GM21423 (cell line): Measurements from ENCODE around the gene HIF1A.
"Not testable (repeated sequence)": the region's sequence is repeated elsewhere in the genome, so short reads cannot be mapped to it uniquely, and the experiment has no call there.

Experiments used
- ATAC-seq: cut with Tn5 transposase; IDR thresholded peaks from one replicate; pipeline ENCODE4 v1.9.1; 2021; ENCODE audit warnings: mild to moderate bottlenecking, moderate library complexity; ENCODE audit not compliant: unreplicated experiment

HIF1A gene

DNA sequence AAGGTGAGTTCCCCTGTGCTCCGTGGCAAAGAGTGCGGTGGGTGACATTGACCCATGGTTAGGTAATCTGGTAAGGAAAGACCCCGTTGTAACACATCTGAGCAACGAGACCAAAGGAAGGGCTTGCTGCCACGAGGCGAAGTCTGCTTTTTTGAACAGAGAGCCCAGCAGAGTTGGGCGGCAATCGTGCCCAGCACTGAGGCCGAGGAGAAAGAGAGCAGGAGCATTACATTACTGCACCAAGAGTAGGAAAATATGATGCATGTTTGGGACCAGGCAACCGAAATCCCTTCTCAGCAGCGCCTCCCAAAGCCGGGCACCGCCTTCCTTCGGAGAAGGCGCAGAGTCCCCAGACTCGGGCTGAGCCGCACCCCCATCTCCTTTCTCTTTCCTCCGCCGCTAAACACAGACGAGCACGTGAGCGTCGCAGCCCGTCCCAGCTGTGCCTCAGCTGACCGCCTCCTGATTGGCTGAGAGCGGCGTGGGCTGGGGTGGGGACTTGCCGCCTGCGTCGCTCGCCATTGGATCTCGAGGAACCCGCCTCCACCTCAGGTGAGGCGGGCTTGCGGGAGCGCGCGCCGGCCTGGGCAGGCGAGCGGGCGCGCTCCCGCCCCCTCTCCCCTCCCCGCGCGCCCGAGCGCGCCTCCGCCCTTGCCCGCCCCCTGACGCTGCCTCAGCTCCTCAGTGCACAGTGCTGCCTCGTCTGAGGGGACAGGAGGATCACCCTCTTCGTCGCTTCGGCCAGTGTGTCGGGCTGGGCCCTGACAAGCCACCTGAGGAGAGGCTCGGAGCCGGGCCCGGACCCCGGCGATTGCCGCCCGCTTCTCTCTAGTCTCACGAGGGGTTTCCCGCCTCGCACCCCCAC is at the start of gene HIF1A:
Gene HIF1A (plus strand): TSS at position 684 of the 865 bp plus-strand sequence. CDS start 292 bp downstream, outside the sequence.
- ATAC-seq = peak; percentile 90

DNA sequence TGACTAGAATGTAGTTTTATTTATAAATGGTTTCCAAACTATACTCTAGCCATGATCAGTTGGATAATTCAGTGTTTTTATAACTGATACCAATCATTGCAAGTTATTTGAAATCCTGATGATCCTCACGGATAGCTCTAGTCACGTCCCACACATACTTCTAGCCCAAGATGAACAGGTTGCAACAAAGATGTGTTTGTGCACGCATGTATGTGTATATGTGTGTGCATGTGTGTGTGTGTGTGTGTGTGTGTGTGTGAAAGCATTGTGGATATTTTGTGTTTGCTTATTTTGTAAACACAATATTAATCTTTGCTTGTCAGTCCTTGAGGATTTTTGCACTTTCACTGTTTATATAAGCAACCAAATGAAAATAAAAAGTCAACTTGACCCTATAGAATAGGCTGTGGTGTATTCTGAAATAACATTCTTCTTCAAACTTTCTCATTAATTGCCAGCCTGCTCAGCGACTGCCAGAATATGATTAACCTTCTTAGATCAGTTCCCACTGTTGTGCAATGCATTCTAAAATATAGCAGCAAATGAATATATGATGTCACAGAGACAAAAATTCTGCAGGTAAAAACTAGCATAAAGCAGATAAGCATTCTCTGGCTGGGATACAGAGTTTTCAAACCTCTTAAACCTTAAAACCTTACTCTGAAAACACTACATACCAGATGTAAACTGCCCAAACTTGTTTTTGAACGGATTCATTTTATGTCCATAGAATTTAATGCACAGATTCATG is 48.8 kb upstream of the HIF1A start:
- ATAC-seq = no peak

DNA sequence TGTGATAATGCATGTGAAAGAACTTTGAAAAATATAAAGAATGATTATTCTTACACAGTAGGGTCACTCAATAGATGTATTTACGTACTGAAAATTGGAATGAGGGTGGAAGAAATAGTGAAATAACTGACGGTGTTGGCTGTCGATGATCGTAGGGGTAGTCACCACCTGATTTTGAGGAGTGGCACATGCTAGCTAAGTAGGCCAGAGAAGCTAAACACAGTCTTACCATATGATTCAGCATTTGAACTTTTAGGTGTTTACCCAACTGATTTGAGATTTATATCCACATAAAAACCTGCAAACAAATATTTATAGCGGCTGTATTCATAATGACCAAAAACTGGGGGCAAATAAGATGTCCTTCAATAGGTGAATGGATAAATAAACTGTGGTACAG is 47.6 kb upstream of the HIF1A start:
- ATAC-seq = no peak

DNA sequence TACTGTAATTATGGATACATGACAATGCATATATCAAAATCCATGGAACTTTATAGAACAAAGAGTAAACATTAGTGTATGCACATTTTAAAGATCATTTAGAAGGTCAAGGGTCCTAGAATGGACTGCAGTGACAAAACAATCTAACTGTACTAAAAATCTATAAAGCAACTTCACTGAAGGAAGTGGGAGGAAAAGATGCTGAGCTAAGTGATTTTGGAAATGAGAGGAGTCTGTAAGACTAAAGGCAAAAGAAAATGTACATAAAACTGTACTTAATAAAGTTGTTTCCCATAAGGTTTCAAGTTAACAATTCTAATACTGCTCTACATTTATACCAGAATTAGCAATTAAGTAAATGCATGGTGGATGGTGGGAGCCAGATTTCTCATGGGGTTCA is 46.9 kb upstream of the HIF1A start:
- no peak for ATAC-seq

DNA sequence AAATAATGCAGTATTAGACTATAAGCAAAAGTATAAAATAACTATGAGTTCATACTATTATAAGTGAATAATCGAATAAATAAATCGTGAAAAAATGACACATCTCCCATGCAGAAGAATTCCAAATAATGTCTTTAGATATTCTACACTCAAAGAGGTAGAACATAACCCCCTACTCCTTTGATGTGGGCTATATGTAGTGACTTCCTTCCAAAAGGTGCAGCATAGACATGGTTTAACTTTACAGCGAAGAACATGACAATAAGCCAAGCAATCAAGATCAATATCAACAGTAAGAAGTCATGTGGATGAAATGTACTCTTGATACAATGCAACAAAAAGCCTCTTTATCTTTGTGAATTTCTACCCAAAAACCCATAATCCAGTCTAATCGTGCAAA is 46.0 kb upstream of the HIF1A start:
- ATAC-seq = no peak

DNA sequence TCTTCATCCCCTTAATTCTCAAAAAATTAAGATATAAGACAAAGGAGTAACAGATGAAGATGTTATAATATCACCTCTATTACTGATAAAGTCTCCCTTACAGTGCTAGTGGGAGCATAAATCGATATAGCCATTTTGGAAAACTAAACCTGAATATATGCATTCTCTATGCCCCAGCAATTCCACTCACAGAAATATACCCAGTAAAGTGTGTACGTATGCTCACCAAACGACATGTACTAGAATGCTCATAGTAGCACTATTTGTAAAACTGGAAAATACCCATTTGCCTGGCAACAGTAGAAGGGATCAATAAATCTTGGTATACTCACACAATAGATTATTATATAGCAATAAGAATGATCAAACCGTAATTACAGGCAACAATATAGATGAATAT is 44.0 kb upstream of the HIF1A start:
- no peak for ATAC-seq

DNA sequence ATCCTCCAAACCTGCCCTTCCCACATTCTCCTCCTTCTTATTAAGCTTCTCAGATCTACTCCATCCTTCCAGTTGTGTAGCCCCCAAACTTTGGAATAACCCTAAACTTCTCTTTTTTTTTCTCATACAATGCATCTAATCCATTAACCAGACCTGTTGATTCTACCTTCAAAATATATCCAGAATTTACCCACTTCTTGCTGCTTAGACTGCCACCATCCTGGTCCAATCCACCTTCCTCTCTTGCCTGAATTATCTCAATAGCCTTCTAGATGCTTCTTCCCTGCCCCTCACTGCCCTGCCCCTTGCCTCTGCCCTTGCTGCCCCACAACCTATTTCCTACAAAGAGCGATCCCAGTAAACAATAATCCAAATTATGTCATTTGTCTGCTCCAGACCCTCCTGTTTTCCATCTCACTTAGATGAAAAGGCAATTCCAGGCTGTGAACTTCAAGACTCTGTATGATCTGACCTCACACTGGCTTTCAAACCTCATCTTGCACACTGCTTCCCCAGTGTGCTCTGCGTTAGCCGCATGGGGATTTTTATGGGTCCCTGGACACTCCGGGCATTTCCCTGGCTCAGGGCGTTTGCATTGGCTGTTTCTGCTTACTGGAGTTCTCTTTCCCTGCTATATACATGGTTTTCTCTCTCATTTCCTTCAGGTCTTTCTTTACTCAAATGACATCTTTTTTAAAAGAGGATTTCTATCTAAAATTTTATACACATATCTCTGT is 42.6 kb upstream of the HIF1A start:
- ATAC-seq = no peak

DNA sequence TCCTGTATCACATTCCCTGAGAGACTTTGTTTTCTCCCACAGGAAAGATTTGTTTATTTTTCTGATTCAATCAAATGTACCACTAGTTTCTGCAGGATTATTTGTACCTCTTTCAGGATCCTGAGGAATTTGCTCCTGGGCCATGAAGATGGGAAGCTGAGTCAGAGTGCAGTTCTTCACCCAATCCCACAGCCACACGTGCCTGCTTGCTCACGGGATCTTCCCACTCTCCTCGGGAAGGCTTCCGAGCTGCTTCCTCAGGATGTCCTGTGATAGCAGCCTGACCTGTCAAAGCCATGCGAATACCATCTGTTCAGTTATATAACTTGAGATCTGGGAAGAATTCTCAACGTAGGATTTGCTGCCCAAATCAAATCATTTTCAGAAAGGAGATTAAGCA is 41.8 kb upstream of the HIF1A start:
- ATAC-seq = no peak

DNA sequence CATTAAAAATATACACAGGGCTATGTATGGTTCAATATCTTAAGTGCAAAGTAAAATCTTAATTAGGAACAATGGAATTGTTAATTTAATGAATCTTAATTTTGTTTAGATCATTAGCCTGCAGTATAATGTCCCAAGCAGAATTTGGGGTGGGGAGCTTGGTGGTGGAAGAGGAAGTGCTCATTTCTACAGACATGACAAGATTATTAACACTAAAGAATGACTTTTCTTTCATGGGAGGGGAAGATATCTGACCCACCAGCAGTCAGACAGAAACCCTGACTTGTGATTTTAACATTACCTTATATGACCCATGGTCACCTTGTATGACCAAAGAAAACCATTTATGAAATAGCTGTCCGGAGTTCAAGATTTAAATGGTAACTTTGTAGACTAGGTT is 41.3 kb upstream of the HIF1A start:
- no peak for ATAC-seq

DNA sequence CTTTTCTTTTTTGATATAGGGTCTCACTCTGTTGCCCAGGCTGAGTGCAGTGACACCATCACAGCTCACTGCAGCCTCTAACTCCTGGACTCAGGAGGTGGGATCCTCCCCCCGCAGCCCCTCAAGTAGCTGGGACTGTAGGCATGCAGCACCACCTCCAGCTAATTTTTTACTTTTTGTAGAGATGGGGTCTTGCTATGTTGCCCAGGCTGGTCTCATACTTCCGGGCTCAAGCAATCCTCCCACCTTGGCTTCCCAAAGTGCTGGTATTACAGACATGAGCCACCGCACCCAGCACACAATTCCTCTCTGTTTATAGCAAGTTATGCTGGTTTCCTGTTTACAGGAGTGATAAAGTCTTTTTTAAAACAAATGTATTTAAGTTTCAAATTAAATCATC is 39.5 kb upstream of the HIF1A start:
- no peak for ATAC-seq

DNA sequence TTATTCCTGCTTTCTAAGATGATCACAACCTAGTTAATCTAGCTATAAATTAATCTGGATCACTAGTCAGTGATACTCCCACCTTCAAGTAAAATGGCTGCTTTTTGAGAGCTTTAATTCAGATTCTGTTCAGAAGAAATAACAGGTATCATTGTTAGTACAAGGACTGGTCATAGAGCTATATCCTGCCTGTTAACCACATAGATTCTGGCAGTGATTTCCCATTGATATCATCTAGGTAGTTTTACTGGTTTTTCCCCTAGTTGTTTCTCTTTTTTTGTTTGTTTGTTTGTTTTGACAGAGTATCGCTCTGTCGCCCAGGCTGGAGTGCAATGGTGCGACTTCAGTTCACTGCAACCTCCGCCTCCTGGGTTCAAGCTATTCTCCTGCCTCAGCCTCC is 39.0 kb upstream of the HIF1A start:
- no peak for ATAC-seq

DNA sequence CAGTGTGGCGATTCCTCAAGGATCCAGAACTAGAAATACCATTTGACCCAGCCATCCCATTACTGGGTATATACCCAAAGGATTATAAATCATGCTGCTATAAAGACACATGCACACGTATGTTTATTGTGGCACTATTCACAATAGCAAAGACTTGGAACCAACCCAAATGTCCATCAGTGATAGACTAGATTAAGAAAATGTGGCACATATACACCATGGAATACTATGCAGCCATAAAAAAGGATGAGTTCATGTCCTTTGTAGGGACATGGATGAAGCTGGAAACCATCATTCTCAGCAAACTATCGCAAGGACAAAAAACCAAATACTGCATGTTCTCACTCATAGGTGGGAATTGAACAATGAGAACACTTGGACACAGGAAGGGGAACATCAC is 37.2 kb upstream of the HIF1A start:
- not testable (repeated sequence) for ATAC-seq

DNA sequence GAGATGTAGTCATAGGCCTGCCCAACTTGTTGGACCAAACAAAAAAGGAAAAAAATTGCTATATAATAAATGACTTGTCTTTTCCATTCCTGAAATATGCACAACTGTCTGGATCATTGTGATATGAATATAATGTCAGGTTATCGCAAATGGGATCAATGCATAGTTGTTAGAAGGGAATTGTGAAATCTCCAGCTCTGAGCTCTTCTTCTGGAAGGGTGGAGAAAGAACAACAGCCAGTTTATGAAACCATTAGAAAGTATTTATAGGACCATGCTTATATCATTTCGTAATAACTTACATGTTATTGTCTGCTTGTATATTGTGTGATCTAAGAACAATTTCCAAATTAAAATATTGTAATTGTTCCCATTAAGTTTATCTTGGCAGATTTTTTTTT is 35.7 kb upstream of the HIF1A start:
- no peak for ATAC-seq

DNA sequence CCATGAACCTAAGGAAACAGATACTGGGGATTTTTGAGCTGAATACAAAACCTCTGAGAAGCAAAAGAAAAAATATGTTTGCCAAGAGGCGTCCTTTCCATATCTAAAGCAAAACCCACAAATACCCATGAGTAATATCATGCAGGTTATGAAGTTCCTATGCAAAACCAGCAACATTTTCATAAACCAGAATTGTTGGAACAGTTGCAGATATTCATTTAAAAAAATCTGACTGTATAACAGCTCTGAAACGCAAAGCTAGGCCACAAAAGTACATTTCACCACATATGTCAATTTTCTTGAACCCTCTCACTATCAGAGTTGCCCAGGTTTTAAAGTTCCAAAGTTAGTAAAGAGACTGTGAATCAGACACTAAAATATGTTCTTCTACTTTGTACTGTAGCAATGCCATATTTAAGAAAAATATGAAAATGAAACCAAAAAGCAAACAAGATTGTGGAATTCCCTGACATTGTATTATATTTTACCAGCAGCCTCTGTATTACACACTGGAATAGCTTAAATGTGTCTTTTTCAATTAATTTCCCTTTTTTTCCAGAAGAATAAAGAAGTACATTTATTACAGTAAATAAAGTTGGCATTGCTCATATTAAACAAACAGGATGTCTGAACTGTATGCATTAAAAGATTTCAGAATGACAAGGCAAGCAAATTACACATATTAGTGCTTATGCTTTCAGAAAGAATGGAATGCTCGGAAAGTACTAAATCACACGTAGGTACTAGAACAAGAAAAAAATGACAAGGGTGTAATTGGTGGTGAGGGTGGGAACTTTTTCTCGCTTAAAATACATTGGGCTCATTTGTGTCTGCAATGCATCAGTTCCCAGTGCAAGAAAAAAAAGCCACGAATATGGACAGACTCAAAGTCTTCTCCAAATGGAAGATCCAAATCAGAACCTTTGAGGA is 33.6 kb upstream of the HIF1A start:
- ATAC-seq = peak; percentile 31

DNA sequence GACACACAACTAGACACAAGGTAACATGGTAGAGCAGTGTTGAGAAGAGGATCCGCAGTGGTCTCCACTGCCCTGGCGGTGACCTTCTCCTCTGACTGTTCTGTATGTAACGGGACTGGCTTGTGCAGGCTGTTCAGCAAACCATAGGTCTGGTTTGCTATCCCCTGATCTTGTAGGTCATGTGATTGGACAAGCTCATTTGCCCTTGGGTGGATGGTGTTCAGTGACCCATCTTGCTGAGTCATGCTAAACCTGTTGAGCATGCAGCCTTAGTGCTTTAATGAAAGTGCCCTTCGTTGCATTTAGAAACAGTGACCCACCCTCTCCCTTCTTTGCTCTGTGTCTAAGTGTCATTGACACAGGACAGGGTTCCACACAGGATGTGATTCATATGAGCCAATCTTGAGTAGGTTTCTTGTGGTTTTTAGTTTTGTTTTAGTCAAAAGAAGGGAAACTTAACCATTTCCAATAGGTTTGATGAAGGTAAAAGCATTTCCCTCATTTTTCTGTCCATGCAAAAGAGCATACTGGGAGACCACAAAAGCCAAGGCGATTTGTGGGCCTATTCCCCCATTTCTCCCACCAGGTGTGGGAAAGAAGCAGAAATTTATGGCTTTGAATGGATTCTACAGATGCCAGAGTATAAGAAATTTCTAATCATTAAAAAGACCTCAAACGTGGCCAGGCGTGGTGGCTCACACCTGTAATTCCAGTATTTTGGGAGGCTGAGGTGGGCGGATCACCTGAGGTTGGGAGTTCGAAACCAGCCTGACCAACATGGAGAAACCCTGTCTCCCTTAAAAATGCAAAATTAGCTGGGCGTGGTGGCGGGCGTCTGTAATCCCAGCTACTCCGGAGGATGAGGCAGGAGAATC is 32.6 kb upstream of the HIF1A start:
- peak; percentile 82 for ATAC-seq

DNA sequence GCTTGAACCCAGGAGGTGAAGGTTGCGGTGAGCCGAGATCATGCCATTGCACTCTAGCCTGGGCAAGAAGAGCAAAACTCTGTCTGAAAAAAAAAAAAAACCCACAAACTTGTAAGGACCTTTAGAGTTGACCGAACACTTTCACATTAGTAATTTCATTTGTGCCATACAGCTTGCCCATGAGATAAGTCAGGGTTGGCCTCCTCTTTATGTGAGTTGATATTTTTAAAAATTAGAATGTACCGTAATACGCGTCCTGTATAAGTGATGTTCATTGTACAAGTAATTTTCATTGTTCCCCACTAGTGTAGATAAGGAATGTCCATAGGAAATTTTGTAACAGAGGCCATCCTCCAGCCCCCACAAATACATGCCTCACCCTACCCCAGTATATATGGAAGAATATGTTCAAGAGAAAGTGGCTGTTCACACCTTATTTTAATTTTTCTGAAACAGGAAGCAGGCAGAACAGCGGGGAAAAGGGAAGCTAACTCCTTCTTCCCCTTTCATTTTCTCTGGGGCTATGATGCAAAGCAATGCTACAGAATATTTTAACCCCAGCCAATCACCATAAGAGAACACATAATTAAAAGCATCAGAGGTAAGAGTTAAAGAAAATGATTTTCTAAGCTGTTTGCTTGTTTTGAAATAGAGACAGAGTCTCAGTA is 31.9 kb upstream of the HIF1A start:
- ATAC-seq = no peak

DNA sequence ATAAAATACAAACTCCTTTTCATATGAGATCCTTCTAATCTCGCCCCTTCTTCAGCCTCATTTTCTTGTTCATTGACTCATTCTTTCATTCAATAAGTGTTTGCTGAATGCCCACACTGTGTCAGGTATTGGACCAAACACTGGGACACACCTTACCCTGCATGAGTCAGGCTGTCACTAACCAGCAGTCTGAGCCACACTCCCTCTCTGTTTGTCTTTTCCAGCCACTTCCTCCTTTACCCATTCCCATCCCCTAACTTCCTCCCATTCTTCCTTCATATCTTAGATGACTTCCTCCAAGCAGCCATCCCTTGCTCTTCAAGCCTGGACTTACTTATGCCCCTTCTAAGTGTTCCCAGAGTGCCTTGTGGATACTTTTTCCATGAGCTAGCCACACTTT is 27.0 kb upstream of the HIF1A start:
- no peak for ATAC-seq

DNA sequence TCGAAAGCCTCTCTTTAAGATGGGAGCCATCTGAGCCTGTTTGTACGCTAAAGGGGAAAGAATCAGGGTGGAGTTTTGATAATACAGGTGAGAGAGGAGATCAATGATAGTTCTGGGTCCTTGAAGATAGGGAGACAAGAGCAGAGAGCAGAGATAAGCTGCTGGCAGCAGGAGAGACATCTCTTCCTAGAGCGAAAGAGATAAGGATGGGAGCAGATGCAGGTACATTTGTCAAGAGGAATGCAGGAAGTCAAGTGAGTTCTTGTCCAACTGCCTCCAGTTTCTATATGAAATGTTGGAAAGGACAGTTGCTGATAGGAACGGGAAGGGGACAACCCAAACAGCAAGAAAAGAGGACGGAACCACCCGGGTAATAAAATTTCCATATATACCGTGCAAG is 24.7 kb upstream of the HIF1A start:
- no peak for ATAC-seq

DNA sequence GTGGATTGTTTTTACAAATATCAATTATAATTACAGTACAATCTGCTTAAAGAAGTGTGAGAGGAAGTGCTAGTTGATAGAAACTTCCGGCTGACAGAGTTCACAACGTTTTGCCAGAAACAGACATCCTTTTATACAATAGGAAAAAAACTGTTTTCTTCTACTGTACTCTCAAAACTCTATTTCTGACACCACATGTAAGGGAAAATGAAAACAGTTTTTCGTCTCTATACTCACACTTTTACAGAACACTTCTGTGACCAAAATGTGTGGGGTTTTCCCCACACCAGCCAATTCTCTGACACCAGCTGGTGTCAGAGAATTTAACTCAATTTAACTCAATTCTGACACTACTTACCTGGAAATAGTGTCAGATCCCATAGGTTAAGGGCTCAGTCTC is 24.2 kb upstream of the HIF1A start:
- ATAC-seq = peak; percentile 84
